Epithelial cell of prostate (primary cell): ENCODE measurements around the gene ULBP3.
"Not testable (repeated sequence)": the region's sequence is repeated elsewhere in the genome, so short reads cannot be mapped to it uniquely, and the experiment has no call there.

Experiments
- DNase-seq: peaks from one replicate; pipeline ENCODE4 v3.0.0-alpha.2; 2011; ENCODE audit warnings: low read depth, low spot score
- H3K27ac ChIP-seq: fragments of 450-650 bp; 2 replicates; pipeline ENCODE4 v1.5.1; 2017; ENCODE audit warnings: mild to moderate bottlenecking

The ULBP3 gene

GRCh38 chr6:150044621-150045145, 24.2 kb downstream of the ULBP3 start:
- no peak overlapping the region for H3K27ac ChIP-seq
- no peak for DNase-seq

- no peak for DNase-seq
- H3K27ac ChIP-seq = no peak overlapping the region
Measured at GRCh38 chr6:150043501-150044412, 25.2 kb downstream of the ULBP3 start.

- DNase-seq = no peak
- H3K27ac ChIP-seq = no peak overlapping the region
Measured at GRCh38 chr6:150043096-150043495, 25.8 kb downstream of the ULBP3 start.

- no peak overlapping the region for H3K27ac ChIP-seq
- no peak for DNase-seq
Measured at GRCh38 chr6:150038202-150039062, 30.5 kb downstream of the ULBP3 start.

GRCh38 chr6:150037526-150038201, 31.3 kb downstream of the ULBP3 start:
- DNase-seq = no peak
- no peak overlapping the region for H3K27ac ChIP-seq

GRCh38 chr6:150036081-150036480, 32.8 kb downstream of the ULBP3 start:
- no peak for DNase-seq
- H3K27ac ChIP-seq = no peak overlapping the region

GRCh38 chr6:150033207-150033771, 35.6 kb downstream of the ULBP3 start:
- DNase-seq = no peak
- no peak overlapping the region for H3K27ac ChIP-seq

GRCh38 chr6:150032598-150032997, 36.3 kb downstream of the ULBP3 start:
- DNase-seq = no peak
- H3K27ac ChIP-seq = no peak overlapping the region

- no peak for DNase-seq
- H3K27ac ChIP-seq = no peak overlapping the region
Measured at GRCh38 chr6:150030611-150031010, 38.3 kb downstream of the ULBP3 start.

GRCh38 chr6:150029749-150030148, 39.2 kb downstream of the ULBP3 start:
- no peak overlapping the region for H3K27ac ChIP-seq
- DNase-seq = no peak

- no peak for DNase-seq
- H3K27ac ChIP-seq = no peak overlapping the region
Measured at GRCh38 chr6:150029276-150029675, 39.6 kb downstream of the ULBP3 start.

- H3K27ac ChIP-seq = no peak overlapping the region
- no peak for DNase-seq
Measured at GRCh38 chr6:150028799-150029198, 40.1 kb downstream of the ULBP3 start.

GRCh38 chr6:150027806-150028565, 40.9 kb downstream of the ULBP3 start:
- H3K27ac ChIP-seq = no peak overlapping the region
- DNase-seq = no peak

- no peak overlapping the region for H3K27ac ChIP-seq
- no peak for DNase-seq
Measured at GRCh38 chr6:150026976-150027805, 41.7 kb downstream of the ULBP3 start.

GRCh38 chr6:150025201-150025917, 43.6 kb downstream of the ULBP3 start, which contains the start of gene RAET1L:
RAET1L (minus strand) TSS chr6:150025532; CDS start chr6:150025471, 61 bp downstream.
- peak within 1 kb of the TSS; percentile 45 for H3K27ac ChIP-seq
- peak; percentile 60 for DNase-seq

- no peak for DNase-seq
- H3K27ac ChIP-seq = peak overlapping the region; percentile 45
Measured at GRCh38 chr6:150024646-150025155, 44.2 kb downstream of the ULBP3 start.

GRCh38 chr6:150024021-150024420, 44.9 kb downstream of the ULBP3 start:
- not testable (repeated sequence) for H3K27ac ChIP-seq, DNase-seq
